ENCODE results near the gene ABCA2. TPM values are rescaled to one million over a fixed set of nuclear protein-coding genes. Genes with fewer than 3 reads are reported as not detected.
"Not testable (repeated sequence)": the region's sequence is repeated elsewhere in the genome, so short reads cannot be mapped to it uniquely, and the experiment has no call there.

Gene ABCA2
- total RNA-seq, 1 donor from 2014 or later = 7.6 TPM

GRCh38 chr9:137007816-137008270 is 20.2 kb downstream of the ABCA2 start:
- no peak for DNase-seq (ENCODE audit: low read depth)
- TF ChIP-seq CTCF (conservative IDR thresholded peaks at IDR 0.05; ENCODE audit: low read depth, low read length) = no peak
- H3K4me3 ChIP-seq (ENCODE audit: low read depth, low read length) = no peak overlapping the region

GRCh38 chr9:137007108-137007815 is 20.8 kb downstream of the ABCA2 start:
- no peak for DNase-seq (ENCODE audit: low read depth)

GRCh38 chr9:137006116-137007003 is 21.7 kb downstream of the ABCA2 start:
- H3K4me3 ChIP-seq (ENCODE audit: low read depth, low read length) = no peak overlapping the region
- DNase-seq (ENCODE audit: low read depth) = no peak
- TF ChIP-seq CTCF (conservative IDR thresholded peaks at IDR 0.05; ENCODE audit: low read depth, low read length) = no peak

More at GRCh38 chr9:137007108-137007815, 20.8 kb downstream of the ABCA2 start:
- no peak for TF ChIP-seq CTCF (conservative IDR thresholded peaks at IDR 0.05; ENCODE audit: low read depth, low read length)
- H3K4me3 ChIP-seq (ENCODE audit: low read depth, low read length) = no peak overlapping the region

- peak; percentile 29 for TF ChIP-seq CTCF (conservative IDR thresholded peaks at IDR 0.05; ENCODE audit: low read depth, low read length)
- not testable (repeated sequence) for DNase-seq (ENCODE audit: low read depth); H3K4me3 ChIP-seq (ENCODE audit: low read depth, low read length)
Measured at GRCh38 chr9:137004285-137004684, 23.8 kb downstream of the ABCA2 start.

GRCh38 chr9:137002646-137003041 is 25.4 kb downstream of the ABCA2 start:
- DNase-seq (ENCODE audit: low read depth) = no peak
- H3K4me3 ChIP-seq (ENCODE audit: low read depth, low read length) = no peak overlapping the region
- TF ChIP-seq CTCF (conservative IDR thresholded peaks at IDR 0.05; ENCODE audit: low read depth, low read length) = no peak

- no peak for DNase-seq (ENCODE audit: low read depth)
- no peak for TF ChIP-seq CTCF (conservative IDR thresholded peaks at IDR 0.05; ENCODE audit: low read depth, low read length)
- no peak overlapping the region for H3K4me3 ChIP-seq (ENCODE audit: low read depth, low read length)
Measured at GRCh38 chr9:137001857-137002645, 26.0 kb downstream of the ABCA2 start.

All from epithelial cell of proximal tubule (primary cell).